Cardiac septum (tissue), 1 donor: ENCODE results near the gene CYP27B1. TPM values are rescaled to one million over a fixed set of nuclear protein-coding genes. Genes with fewer than 3 reads are reported as not detected.

Experiments
- DNase-seq: peaks from one replicate; pipeline ENCODE4 v3.0.0-alpha.2; 2020; ENCODE audit warnings: low spot score
- intact Hi-C: fragments of 100-400 bp; cut with DNase I; formaldehyde crosslinking; loops from one replicate; pipeline ENCODE4 v1.14.0; 2022
- total RNA-seq: library from RNA; stranded (reverse); fragmentation: NEBNext Ultra II Directional; extraction: Animal tissue kit (Norgen Biotek cat#: 25700); gene quantifications from one replicate; pipeline ENCODE4 v1.2.1, GENCODE V29; 2021
- donor health status: DM: no; HTN: no; CAD: no.

The CYP27B1 gene
- total RNA-seq, 1 donor from 2014 or later = 0.24 TPM

DNA sequence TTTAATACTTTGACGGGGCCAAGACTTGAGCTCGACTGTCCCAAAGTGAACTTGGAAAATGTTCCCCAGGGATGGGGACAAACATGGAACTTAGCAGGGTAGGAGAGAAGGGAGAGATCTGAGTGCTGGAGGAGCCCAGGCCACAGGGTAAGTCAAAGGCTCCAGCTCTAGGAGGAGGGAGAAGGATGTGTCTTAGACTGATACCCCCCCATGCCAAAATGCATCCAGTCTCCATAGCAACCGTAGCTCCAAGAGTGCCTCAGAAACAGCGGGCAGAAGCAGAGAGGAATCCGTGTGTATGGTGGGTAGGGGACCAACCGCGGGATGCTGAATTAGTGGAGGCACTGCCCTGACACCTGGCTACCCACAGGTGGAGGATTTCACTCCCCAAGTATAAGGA is 27.5 kb downstream of the CYP27B1 start:
- DNase-seq = no peak
- intact Hi-C loops = no loop called here

DNA sequence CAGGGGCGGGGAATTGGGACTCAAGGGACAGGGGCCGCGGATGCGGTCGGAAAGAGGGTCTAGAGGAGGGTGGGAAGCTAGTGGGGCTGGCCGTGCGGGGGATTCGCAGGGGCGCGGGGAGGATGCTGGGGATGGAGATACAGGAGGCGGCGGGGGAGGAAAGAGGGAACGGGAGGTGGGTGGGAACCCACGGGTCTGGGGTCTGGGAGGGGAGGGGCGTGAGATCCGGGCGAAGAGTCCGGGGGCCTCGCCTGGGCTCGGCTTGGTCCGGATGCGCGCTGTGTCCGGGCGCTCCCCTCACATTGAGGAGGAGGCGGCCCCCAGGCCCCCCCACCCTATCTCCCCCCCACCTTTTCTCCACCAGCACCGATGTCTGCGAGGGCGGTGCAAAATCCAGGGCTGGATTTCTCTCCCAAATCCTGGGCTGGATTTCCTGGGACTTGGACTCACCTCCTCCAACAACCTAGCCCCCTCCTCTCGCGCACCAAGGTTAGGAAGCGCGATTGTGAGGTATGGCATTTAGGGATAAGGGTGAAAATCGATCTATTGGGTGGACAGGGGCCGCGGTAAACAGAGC is 28.1 kb downstream of the CYP27B1 start, which contains the start of gene AGAP2:
Gene AGAP2, minus strand, starts transcription at position 82 of the 577 bp plus-strand sequence. CDS start 496 bp downstream, outside the sequence.
- intact Hi-C loops = no loop called here
- no peak for DNase-seq

DNA sequence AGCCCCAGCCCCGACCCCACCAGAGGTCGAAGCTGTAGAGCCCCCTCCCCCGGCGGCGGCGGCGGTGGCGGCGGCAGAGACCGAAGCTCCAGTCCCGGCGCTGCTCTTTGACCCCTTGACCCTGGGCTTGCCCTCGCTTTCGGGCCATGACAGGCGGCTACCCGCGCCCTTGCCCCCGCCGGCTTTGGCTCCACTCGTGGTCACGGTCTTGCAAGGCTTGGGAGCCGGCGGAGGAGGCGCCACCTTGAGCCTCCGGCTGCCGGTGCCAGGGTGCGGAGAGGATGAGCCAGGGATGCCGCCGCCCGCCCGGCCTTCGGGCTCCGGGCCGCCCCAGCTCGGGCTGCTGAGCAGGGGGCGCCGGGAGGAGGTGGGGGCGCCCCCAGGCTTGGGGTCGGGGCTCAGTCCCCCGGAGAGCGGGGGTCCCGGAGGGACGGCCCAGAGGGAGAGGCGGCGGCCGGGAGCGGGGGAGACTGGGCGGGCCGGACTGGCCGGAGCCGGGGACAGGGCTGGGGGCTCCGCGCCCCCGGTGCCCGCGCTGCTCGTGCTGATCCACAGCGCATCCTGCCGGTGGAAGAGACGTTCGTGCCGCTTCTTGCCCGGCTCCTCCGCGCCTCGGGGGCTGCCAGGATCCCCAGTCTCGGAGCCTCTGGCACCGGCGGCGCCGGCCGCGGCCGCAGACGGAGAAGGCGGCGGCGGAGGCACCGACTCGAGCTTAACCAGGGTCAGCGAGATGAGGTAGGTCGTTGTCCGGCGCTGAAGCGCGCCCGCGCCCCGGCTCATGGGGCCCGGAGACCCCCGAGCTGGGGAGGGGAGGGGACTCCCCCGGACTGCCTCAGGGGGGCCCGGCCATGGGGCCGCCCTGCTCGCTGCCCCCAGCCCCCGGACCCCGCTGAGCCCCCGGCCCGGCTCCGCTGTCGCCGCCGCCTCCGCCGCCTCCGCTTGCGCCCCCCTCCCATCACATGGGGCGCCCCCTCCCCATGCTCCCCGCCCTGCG is 29.1 kb downstream of the CYP27B1 start:
- no peak for DNase-seq
- intact Hi-C loops = no loop called here

DNA sequence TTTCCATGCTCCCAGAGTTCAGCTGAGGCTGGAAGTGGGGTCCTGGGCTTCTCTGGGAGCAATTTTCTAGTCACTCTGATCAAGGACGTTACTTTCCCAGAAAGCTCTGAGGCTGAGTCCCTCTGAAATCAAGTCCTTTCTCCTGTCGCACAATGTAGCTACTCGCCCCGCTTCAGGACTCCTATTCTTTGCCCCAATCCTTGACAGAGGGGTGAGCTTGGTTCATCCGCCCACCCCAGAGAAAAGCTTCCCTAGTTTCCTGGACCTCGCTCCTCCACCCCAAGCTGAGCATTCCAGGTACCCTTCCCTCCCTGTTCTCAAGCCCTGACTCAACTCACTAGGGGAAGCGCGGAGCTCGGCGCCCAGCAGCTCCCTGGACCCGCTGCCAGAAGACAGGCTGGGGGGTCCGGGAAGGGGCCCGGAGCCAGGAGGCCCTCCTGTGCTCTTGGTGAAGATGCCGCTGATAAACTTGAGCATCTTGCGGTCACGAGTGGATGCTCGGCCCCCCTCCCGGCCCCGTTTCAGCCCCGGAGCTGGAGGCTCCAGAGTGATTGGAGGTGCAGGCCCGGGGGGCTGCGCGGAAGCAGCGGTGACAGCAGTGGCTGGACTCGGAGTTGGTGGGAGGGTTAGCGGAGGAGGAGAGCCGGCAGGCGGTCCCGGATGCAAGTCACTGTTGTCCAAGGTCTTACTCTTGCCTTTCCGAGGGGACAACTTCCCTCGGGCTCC is 30.0 kb downstream of the CYP27B1 start:
- no peak for DNase-seq
- intact Hi-C loops = no loop called here

DNA sequence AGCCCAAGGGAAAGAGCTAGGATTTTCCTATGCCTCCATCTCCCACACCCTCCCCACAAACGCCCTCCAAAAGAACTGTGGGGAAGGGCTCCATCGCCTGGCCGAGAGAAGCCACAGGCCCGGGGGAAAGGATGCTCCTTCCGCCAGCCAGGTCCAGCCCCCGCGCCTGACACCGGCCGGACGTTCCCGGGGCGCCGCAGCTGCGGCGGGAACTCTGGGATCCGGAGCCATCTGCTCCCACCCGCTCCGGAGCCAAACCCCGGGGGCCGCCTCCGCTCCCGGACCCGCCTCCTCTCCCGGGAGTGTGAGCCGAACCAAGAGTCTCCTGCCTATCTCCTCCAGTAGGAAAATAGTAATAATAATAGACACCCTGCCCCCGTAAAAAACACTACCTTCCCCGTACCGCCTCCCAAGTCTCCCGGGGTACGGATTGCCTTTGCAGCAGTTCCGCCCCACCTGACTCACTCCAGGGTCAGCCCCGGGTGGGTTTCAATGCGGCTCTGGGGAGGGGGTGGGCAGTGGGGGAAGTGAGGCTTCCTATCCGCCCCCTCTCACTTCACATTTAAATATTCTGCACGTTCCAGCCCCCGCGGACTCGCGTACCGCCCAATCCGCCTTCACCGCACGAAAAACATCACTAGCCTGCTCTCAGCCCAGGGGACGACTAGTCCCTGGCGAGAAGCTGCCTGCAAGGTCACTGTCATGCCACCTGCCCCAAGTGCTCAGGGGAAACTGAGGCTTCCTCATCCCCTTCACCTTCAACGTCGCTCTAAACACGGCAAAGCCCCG is 30.7 kb downstream of the CYP27B1 start:
- intact Hi-C loops = no loop called here
- DNase-seq = no peak

DNA sequence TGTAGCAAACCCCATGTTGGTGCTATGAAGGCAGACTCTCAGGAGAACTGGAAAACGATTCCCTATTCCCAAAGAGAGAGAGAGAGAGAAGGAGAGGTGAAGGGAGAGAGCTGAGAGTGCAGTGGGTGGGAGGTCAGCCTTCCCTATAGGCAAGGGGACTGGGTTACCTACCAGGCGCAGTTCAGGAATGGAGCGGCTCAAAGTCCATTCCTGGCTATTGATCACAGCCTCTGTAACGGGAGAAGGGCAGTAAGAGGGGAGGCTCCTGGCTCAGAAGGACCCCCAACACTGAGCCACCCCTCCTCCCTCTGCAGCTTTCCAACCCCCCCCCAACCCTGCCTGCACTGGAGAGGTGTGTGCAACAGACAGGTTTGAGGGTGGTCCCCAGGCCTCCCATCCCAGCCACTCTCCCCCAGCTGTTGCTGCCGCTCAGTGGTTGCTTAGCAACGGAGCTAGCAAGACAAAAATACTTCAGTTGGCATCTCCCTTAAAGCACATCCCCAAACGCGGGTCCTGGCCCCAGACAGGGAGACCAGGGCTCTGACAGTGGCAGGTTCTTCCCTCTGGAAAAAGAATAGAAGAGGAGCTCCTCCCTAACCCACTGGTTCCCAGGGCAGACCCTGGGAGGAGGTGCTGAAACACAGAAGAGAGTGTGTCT is 31.6 kb downstream of the CYP27B1 start:
- intact Hi-C loops = no loop called here
- no peak for DNase-seq

DNA sequence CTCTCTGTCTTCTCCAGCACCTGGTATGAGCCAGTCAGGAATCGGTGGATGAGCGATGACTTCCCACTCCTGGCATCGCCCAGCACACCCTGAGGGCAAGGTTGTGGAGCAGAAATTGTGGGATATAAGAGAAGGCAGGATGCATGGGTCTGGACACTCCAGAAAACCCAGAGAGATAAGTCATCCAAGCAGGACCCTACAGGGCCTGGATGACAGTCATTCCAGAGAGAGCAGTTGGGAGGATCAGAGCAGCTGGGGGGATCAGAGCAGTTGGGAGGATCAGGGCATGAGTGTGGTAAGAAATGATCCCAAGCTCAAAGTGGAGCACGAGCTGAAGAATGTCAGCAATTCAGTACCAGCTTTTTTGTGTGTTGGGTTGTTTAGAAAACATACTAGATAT is 32.3 kb downstream of the CYP27B1 start:
- no peak for DNase-seq
- intact Hi-C loops = no loop called here

DNA sequence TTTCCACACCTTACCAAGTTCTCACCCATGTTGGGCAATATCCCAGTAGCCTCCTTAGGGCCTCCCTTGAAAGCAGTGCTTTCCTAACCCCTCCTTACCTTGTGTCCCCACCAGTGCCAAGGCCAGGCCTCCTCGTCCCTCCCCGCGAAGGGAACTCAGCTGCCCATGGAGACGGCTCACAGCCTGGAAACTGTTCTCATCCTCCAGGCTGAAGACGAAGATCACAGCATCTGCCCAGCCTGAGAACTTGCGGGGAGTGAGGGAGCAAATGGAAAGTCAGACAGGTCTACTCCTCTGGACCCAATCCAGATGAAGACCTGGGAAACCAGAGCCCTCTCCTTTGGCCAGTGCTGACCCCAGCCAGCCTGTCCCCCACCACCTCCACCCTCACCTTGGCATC is 33.0 kb downstream of the CYP27B1 start:
- intact Hi-C loops = no loop called here
- DNase-seq = no peak

DNA sequence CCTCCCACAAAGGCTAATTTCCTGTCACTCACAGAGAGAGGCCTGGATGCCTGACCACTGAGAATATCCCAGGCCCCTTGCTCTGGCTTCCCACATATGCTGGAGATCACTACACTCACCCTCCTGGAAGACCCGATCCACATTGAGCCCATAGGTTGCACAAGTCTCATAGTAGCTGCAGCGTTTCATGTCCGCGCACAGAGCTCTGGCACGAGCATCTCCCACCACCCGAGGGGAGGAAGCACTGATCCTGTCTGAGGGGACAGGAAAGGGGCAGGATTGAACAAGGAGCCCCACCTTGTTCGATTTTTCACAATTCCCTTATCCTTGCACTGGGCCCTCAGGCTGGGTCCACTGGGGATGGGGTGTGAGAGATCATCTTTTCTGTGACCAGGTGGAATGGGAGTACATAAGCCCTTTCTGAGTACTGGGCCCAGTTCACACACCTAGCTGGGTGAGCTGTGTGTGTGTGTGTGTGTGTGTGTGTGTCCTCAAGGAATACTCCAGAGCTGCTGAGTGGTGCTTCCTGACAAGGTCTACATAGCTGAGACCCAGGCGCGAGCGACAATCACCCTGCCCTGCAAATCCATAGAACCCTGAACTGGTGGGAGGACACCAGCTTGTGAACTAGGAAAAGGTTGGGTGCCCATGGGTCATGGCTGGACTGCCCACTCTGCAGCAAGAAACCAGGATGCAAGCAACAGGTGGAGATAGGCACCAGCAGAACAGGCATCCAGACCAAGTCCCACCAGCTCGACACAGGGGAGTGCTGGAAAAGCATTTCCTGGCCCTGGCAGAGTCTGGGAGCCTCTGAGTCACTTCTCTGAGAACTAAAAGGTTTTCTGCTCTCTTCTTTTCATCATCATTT is 33.9 kb downstream of the CYP27B1 start:
- no peak for DNase-seq
- intact Hi-C loops = no loop called here

DNA sequence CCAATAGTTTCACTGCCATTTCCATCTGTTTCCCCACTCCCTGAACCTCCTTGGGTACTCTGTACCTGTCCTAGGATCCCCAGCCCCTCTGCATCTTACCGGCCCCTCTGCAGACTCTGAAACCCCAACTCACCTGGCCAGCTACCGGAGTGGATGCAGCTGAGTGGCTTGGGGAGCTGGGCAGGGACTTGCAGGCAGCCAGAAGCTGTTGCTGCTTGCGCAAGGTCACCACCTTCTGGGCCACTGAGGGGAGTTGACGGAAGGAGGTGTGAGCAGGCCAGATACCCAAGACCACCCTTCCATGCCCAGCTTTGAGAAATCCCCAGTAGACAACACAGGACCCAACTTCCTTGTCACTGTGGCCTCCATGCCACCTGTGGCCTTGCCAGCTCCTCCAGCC is 34.6 kb downstream of the CYP27B1 start:
- intact Hi-C loops = no loop called here
- DNase-seq = no peak

DNA sequence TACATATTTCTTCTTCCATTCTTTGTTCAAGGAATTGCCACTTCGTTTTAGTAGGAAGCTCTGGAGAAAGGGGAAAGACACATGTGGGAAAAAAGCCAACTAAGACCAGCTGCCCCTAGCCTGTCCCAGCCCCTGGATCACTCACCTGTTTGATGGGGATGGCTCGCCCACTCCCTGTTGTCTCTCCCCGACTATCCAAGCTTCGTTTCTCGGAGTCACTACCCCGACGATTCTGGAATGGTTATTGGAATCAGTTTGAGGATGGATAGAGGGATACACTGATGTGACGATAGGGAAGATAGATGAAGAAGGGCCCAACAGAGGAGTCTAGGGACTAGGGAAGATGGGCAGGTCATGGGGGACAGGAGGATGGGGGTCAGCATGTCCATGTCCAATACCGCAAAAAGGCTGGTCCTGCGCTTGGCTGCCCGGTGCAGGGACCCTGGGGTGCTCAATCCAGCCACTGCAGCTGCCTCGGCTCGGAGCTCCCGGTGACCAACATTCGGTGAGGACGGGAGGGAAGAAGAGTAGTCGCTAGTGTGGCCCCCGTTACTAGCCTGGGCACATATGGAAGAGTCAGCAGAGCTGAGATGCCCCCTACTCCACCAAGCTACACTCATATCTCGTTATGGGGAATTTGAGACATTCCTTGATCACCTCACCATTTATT is 35.3 kb downstream of the CYP27B1 start:
- intact Hi-C loops = no loop called here
- DNase-seq = no peak

DNA sequence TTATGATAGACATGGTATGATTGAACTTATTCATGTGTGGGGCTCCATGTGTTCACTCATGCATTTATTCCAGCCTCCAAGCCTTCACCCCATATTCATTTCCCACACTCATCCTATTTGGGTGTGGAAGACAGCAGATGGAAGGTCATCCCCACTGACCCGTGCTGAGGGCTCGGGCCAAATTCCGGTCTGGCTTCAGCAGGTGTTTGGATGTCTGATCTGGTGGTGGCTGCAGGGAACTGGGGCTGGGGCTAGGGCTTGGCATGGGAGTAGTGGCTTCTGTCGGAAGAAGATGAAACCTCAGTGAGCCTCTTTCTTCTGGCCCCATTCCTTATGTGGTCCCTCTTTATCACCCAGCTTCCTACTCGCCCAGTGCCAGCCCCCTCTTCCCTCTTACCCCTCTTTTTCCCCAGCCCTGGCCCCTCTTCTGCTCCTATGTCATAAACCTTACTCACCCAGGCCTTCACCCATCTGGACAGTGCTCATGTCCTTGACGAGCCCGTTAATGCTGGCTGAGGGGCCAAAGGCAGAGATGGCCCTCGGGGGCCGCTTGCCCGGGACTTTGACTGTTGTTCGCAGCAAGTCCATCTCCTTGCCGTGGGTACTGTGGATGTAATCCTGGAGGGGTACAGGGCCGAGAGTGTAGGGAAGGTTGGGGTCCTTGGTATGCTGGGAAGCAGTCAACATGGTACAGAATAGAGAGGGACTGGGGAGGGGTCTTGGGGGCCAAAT is 36.4 kb downstream of the CYP27B1 start:
- no peak for DNase-seq
- intact Hi-C loops = no loop called here

DNA sequence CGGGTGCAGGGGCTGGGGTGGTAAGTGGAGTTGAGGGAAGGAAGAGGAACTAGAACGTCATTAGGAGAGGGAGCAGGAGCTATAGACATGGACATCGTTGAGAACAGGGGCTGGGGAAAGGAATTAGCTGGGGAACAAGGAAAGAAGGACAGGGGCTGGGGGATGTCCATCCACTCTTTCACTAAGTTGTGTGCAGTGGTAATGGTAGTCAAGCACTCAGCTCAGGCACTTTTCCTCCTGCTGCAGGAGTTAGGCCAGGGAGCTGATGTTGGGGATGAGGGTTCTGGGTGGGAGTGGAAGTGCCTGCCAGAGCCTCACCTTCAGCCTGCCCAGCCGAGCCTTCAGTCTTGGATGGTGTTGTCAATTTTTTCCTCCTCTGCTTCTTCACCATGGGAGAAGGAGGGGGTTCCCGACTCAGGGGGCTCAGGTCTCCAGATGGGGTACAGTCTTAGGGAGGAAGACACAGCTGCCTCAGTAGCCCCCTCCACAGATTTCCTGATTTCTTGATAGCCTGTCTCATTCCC is 37.5 kb downstream of the CYP27B1 start:
- no peak for DNase-seq
- intact Hi-C loops = no loop called here

DNA sequence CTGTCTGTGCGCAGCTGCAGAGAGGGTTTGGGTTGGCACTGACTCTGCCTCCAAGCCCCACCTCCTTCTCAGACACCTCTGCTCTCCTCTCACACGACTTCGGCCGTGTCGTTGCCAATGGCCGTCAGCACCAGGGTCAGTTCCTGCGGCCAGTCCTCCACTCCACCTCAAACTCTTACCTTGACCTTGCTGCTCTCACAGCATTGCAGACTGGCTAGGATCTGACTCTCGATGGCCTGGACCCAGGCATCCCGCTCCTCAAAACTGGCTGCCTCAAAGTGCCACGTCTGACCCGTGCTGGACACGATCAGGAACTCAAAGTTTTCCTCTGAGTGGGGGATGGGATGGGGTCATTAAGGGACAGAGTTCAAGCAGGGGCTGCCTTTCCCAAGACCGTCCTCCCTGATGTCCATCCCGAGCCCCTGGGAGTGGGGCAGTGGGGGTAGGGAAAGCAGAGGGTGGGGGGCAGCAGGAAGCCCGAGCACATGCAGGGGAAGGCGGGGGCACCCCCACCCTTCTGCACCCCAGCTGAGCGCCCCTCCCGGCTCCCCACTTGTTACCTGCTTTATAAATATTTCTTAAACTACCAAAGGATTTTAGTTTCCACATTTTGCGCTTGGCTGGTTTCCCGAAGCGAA is 39.0 kb downstream of the CYP27B1 start:
- no peak for DNase-seq
- intact Hi-C loops = no loop called here

DNA sequence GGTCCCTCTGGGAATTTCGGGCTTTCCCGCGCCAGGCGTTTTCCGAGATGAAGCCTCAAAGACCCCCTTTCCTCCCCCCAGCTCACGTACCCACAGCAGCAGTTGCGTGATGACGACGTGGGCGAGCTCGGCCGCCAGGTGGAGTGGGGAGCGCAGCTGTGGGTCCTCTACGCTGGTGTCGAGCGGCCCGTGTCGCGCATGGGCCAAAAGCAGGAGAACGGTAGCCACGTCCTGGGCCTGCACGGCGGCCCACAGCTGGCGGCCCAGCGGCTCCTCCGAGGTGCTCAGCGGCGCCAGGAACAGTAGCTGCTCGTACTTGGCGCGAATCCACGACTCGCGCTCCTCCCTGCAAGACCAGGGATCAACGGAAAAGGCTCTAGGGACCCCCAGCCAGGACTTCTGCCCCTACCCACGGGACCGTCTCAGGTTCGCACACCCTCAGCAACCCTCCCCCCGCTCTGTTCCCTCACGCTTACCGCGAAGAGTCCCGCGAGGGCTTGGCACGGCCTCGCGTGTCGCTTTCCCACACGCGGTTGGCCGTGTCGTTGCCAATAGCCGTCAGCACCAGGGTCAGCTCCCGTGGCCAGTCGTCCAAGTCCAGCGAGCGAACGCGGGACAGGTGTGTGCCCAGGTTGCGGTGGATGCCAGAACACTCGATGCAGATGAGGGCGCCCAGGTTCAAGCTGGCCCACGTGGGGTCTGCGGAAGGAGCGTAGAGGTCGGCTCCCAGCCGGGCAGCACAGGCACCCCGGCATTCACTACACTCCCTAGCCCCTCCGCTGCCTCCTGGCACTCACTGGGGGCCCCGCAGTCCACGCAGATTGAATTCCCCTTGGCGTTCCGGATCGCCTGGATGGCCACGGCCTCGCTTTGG is 39.8 kb downstream of the CYP27B1 start:
- intact Hi-C loops = no loop called here
- DNase-seq = no peak
